CD4-positive, alpha-beta T cell treated with Interleukin-6 at 100 ng/mL for 8 hours (primary cell): Measurements from ENCODE around the gene ETV5.

Experiments used
- DNase-seq: peaks from one replicate; pipeline ENCODE4 v3.0.0-alpha.2; 2020; ENCODE audit warnings: mixed read lengths, low spot score

ETV5 gene

GRCh38 chr3:186108941-186109865, at the start of gene ETV5:
TSS of gene ETV5 (minus strand) at chr3:186109089. CDS start at chr3:186105868, 3,221 bp downstream.
- peak; percentile 83 for DNase-seq

GRCh38 chr3:186154641-186155040, 45.8 kb upstream of the ETV5 start:
- DNase-seq = no peak

DNA sequence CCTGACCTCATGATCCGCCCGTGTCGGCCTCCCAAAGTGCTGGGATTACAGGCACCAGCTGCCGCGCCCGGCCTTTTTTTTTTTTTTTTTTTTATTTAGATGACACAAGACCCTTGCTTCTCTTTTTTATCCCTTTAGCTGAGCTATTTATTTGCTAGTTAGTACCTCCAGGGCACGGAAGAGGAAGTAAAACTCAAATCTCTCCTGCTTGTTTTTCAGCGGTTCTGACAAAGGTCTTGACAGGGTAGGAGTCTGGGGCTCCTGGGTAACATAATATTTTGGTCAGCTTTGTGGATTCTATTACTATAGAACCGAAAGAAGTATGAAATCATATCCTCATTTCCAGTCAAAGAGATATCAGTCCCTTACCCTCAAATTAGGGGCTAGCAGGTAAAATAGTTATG, 44.0 kb upstream of the ETV5 start:
- DNase-seq = no peak

DNA sequence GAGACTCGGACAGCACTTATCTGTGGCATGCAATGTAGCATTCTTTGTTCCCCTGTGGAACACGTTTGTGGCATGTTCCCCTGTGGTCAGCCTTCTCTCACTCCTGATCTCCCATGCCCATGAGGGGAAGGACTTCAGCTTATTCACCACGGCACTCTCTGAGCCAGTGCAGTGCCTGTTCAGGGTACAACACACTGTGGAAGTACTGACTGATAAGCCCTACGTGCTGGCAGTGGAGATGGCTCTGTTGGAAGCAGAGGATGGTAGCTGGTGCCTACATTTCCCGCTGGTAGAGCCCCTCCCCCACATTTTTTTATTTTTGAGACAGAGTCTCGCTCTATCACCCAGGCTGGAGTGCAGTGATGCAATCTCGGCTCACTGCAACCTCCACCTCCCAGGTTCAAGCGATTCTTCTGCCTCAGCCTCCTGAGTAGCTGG, 43.5 kb upstream of the ETV5 start:
- DNase-seq = no peak

DNA sequence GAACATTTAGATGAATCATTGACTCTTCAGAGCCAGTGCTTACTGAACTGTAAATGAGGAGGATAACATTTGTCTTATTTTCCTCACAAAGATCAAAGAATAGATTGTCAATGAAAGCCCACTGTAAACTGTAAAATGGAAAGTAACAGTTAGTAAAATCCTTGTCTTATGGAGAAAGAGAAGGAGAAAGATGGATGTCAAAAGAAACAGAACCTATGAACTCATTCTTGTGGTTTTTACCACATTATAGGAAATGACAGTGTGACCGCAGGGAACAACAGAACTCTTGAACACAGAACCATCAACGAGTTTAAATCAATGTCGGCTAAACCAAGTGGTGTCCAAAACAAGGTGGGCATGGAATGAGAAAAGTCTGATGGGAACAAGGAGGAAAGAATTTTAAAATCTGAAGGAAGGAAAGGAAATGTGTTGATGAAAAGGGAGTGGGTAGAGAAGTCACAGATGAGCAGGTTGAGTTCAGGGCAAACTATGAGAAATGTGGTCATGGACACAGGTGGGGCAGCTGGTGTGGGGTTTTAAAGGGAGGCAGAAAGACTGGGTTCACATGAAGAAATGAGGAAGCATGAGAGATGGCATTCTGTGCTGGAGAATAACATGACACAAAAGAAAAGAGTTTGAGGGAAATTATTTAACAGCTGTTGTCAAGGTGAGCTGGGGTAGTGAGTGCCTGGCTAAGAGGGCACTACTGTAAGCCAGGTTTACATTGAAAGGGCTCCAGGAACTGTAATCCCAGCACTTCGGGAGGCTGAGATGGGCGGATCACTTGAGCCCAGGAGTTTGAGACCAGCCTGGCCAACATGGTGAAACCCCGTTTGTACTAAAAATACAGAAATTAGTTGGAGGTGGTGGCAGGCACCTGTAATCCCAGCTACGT, 42.4 kb upstream of the ETV5 start:
- no peak for DNase-seq

DNA sequence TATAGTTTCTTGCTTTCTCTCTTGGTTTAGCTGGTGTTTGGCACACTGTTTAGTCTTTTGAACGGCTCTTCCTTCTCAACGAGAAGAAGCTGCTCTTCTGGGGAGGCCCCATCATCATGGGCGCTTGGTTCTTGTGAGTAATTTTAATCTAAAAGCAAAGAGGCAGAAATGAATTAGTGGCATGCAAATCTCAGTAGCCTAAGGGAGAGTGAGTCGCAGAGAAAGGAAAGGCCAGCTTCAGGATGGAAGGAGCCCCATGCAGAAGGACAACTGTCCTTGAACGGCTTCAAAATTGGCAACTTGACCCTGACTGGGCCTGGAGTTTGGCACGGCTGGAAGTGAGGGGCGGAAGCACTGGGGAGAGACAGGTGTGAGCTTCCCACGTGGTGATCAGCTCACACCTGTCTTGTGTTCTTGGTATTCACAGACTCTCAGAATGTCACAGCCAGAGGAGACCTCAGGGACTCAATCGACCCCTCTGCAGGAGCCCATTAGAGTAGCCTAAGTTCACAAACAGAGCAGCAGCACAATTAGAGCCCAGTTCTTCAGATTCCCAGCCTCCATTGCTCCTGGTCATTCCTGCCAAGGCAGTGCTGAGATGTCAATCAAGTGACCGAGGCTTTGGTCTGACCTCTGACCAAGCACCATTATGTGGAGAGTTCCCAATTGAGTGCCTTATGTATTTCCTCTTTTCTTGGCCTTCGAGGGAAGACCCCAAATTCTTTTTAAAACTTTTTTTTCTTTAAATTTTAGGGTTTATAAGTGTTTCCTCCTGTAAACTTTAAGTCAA, 41.3 kb upstream of the ETV5 start:
- DNase-seq = no peak

- DNase-seq = no peak
Measured at GRCh38 chr3:186149319-186149960, 40.6 kb upstream of the ETV5 start.

- DNase-seq = no peak
Measured at GRCh38 chr3:186144257-186144656, 35.4 kb upstream of the ETV5 start.

GRCh38 chr3:186143250-186143649, 34.4 kb upstream of the ETV5 start:
- DNase-seq = no peak

DNA sequence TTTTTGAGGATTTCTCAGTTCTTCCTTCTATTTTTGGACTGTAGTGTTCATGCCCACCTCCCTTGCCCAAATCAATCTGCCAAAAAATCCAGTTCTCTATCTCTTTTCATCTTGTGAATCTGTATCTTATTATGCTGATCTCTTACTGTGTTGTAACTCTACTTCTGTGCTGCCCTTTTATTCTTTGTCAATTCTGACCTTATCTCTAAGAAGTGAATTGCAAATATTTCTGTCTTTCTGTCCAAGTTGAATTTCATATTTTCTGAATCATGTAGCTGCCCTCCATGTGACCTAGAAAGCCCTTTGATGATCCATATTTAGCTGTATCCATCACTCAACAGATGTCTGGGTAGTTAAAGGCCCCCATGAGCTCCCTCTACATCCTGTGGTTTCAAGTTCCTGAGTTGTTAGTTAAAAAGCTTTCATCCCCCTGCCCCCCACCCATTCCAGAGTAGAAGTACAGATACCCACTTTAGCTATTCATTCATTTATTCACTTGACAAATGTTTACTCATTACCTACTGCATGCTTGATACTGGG, 33.6 kb upstream of the ETV5 start:
- DNase-seq = no peak

- no peak for DNase-seq
Measured at GRCh38 chr3:186141790-186142189, 32.9 kb upstream of the ETV5 start.

- DNase-seq = no peak
Measured at GRCh38 chr3:186138272-186138981, 29.5 kb upstream of the ETV5 start.

GRCh38 chr3:186137051-186137685, 28.3 kb upstream of the ETV5 start:
- no peak for DNase-seq

GRCh38 chr3:186133980-186134379, 25.1 kb upstream of the ETV5 start:
- no peak for DNase-seq

DNA sequence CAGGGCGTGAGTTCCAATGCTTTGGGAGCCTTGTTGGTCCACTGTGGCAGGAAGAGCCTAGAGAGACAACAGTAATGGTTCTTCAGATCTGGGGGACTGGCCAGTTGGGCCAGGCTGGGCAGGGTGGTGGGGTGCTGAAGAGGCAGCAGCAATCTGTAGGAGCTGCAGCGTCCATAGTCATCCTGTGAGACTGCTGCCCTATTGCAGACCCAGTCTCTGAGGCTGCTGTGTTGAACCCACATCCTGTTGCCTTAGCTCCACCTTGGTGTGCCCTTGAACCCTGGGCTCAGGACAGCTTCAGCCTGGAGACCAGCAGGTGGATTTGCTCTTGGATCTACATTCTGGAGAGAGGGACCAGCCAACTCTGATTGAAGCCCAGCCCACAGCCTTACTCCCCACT, 23.6 kb upstream of the ETV5 start:
- DNase-seq = no peak

DNA sequence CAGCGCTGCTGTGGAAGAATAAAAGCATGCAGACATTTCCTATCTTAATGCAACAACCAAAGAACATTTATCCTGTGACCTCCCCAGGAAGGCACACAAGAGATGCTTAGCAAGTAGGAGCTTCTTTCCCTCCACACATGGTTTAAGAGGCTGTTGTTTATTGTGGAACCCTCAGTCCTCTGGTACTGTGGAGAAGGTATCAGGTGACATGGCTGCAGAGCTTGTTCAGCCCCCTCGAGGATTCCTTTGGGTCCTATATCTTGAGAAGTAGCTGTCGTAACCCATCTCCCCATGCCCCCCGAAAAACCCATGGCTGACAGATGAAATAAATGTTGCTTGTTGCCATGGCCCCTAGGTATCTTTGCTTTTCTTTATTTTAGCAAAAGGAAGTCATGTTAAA, 20.3 kb upstream of the ETV5 start:
- DNase-seq = no peak

- DNase-seq = no peak
Measured at GRCh38 chr3:186128158-186128557, 19.3 kb upstream of the ETV5 start.

DNA sequence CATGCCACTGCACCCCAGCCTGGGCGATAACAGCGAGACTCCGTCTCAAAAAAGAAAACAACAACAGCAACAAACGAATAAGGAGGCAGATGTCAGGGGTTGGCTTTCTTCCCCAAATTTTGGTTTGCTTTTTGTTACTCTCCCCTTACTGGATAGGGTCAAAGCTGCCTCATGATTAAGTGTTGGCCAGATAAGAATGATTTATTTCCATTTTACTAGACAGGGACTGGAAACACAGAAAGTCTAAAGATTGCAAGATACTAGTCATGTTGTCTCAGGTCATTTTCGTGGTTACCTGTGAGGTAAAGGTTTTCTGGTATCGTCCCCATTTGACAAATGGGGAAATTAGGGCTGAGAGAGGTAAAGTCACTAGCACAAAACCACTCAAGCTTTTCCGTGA, 18.6 kb upstream of the ETV5 start:
- DNase-seq = no peak

DNA sequence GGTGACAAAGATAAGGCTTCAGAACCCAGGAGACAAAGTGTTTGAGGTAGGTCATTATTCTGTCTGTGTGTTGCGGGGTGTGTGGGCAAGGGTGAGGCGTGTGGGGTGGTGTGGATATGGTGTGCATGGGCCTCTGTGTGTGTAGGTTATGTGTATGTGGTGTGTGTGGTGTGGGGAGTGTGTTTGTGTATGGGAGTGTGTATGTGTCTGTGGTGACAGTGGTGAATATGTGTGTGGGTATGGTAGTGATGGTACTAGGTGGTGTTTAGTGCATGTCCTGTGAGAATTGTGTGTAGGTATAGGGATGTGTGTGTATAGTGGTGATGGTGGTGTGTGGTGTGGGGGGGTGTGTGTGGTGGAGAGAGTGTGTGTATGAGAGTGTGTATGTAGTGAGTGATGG, 16.2 kb upstream of the ETV5 start:
- DNase-seq = no peak

DNA sequence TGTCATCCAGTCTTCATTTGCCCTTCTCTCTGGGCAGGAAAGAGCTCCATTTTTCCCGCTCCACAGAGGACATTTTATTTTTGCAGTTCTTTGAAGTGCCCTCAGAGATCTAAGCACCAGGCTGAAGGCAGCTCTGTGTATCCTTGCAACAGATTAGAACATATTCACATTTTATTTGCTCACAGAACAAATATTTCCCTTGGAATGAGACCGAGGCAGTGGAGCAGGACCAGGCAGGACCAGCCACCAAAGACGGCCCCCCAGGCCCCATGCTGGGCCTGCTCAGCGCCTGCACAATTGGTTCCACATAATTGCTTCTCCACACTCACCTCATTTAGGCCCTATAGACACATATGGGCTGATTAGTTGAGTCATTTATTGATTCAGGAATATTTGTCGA, 15.7 kb upstream of the ETV5 start:
- DNase-seq = no peak
